BE2C (cell line): ENCODE measurements around the gene EIF3D. TPM values are rescaled to one million over a fixed set of nuclear protein-coding genes. Genes with fewer than 3 reads are reported as not detected.

Source experiments
- DNase-seq: peaks from one replicate; pipeline ENCODE4 v3.0.0-alpha.2; 2020
- H3K27me3 ChIP-seq: fragments of 250-450 bp; sonication (Bioruptor Pico); 2 replicates; pipeline ENCODE4 v1.5.1; 2020; ENCODE audit warnings: mild to moderate bottlenecking
- H3K36me3 ChIP-seq: fragments of 250-450 bp; sonication (Bioruptor Pico); 2 replicates; pipeline ENCODE4 v1.5.1; 2020; ENCODE audit warnings: mild to moderate bottlenecking
- H3K4me1 ChIP-seq: fragments of 250-450 bp; sonication (Bioruptor Pico); 2 replicates; pipeline ENCODE4 v1.5.1; 2020
- H3K4me3 ChIP-seq: 2 replicates; pipeline ENCODE4 v1.5.1; 2011; ENCODE audit warnings: low read depth, low read length
- H3K9me3 ChIP-seq: fragments of 250-450 bp; sonication (Bioruptor Pico); 2 replicates; pipeline ENCODE4 v1.5.1; 2020
- CTCF ChIP-seq: IDR thresholded peaks from 2 replicates; pipeline ENCODE4 v1.5.1; 2012; ENCODE audit warnings: mild to moderate bottlenecking, low read depth, low read length
- polyA plus RNA-seq: library from polyadenylated mRNA; unstranded; fragments of >200 nt; gene quantifications from one replicate; pipeline ENCODE4 v1.2.1, GENCODE V29; 2012; ENCODE audit warnings: low read depth, missing spikeins; ENCODE audit not compliant: insufficient read length, insufficient read depth

EIF3D gene, protein sequence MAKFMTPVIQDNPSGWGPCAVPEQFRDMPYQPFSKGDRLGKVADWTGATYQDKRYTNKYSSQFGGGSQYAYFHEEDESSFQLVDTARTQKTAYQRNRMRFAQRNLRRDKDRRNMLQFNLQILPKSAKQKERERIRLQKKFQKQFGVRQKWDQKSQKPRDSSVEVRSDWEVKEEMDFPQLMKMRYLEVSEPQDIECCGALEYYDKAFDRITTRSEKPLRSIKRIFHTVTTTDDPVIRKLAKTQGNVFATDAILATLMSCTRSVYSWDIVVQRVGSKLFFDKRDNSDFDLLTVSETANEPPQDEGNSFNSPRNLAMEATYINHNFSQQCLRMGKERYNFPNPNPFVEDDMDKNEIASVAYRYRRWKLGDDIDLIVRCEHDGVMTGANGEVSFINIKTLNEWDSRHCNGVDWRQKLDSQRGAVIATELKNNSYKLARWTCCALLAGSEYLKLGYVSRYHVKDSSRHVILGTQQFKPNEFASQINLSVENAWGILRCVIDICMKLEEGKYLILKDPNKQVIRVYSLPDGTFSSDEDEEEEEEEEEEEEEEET
- polyA plus RNA-seq, result 612 TPM

DNA sequence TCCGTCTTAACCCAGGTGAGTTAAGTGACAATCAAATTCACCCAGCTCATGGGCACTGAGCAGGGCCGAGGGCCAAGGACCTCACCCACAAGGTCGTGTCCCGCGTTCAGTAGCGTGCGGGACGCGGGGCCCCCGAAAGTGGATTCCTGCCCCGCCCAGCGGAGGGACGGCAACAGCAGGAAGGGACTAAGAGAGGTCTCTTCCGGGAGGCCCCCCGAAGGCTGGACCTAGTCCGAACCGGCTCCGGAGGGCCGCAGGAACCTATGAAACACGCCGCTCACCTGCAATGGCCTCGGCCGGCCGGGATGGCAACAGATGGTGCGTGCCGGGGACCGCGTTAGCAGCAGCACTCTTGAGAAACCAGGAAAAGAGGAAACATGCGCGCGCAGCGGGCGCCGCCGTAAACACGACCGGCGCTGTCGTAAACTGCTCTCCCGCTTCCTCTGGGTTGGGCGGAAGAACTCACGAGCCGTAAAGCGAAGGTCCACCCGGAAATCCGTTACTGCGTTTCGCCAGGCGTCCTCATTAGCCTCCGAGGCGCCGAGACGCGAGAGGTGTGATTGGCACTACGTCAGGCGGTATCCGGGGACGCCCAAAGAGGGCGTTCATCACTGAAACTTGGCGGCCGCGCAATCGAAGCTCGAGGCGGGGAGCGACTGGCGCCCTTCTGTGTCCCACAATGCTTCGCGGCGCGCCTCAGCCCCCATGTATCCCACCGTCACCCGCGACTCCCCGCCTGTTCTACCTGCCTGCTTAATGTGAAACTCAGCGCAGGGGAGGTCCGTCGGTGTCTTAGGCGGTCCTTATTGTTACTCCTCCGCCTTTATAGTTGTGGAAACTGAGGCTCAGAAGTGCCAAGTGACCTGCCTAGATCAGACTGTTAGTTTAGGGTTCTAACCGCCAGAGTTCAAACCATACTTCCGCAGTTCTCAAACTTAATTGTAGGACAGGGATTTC lies at the start of gene EIF3D:
EIF3D (minus strand) TSS at position 372 of the 957 bp plus-strand sequence. CDS start 3,045 bp downstream, outside the sequence.
- peak; percentile 97 for DNase-seq
- Histone ChIP-seq H3K4me1 (no peaks in the 10 kb centered on the region), H3K36me3 (peaks cover 35% of the 10 kb centered on the region), H3K4me3 (peak within 1 kb of the TSS; percentile 87), H3K27me3 (no peaks in the 10 kb centered on the region), H3K9me3 (no peaks in the 10 kb centered on the region)
- TF ChIP-seq CTCF, result no peak

GRCh38 chr22:36578619-36579018 lies 49.7 kb upstream of the EIF3D start:
- no peaks in the 10 kb centered on the region for H3K4me1 ChIP-seq
- TF ChIP-seq CTCF, result no peak
- no peaks in the 10 kb centered on the region for H3K36me3 ChIP-seq
- no peaks in the 10 kb centered on the region for H3K27me3 ChIP-seq
- no peaks in the 10 kb centered on the region for H3K9me3 ChIP-seq
- H3K4me3 ChIP-seq, result no peak overlapping the region
- no peak for DNase-seq

DNA sequence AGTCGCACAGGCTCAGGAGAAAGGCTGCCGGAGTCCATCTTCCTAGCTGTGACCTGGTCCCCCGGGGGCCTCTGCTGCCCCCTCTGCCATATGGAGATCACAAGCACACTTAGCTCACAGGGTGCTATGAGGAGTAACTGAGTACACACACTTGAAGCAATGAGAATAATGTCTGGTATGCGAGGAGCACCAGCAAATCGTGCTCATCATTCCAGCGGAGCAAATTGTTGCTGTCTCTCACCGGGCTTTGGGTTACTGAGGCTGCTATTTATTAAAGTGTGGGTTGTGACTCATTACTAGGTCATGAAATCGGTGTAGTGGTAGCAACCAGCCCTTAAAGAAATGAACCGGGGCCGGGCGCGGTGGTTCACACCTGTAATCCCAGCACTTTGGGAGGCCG lies 48.1 kb upstream of the EIF3D start:
- no peak for TF ChIP-seq CTCF
- DNase-seq, result no peak
- Histone ChIP-seq H3K9me3 (no peaks in the 10 kb centered on the region), H3K4me3 (no peak overlapping the region), H3K36me3 (no peaks in the 10 kb centered on the region), H3K4me1 (no peaks in the 10 kb centered on the region), H3K27me3 (no peaks in the 10 kb centered on the region)

DNA sequence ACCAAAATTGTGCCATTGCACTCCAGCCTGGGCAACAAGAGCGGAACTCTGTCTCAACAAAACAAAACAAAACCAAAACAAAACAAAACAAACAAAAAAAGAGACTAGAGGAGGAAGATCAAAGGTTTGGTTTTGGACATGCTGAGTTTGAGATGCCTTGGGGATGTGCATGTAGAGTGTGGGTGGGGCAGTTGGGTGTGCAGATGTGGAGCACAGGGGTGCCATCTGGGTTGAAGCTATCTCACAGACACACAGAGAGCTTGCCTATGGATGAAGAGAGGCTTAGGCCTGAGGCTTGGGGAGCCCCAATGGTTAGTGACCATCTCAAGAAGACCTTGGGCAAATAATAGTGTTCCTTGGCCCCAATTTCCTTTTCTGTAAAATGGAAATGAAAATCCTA lies 45.8 kb upstream of the EIF3D start:
- H3K4me3 ChIP-seq, result no peak overlapping the region
- H3K9me3 ChIP-seq, result no peaks in the 10 kb centered on the region
- no peaks in the 10 kb centered on the region for H3K4me1 ChIP-seq
- DNase-seq, result no peak
- no peaks in the 10 kb centered on the region for H3K36me3 ChIP-seq
- no peak for TF ChIP-seq CTCF
- no peaks in the 10 kb centered on the region for H3K27me3 ChIP-seq

DNA sequence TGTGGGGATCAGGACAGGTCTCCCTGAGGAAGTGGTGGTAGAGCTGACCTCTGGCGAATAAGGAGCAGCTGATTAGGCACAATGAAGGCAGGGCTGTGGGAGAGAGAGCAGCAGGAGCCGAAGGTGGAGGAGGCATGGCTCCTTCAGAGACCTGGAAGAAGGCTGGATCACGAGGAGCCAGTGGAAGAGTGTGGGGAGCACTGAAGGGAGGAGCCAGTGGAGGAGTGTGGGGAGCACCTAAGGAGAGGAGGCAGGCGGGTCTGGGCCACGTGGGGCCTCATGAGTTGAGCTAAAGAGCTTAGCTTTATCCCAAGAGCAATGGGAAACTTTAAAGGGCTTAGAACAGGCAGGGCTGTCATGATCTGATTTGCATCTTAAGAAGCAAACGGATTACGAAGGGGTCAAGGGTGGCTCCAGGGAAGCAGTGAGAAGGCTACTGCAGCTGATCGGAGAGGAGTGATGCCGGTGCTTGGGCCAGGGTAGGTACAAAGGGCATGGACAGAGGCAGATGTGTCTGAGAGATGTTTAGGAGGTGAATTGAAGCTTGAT lies 44.9 kb upstream of the EIF3D start:
- no peak for TF ChIP-seq CTCF
- DNase-seq, result no peak
- no peak overlapping the region for H3K4me3 ChIP-seq
- H3K9me3 ChIP-seq, result no peaks in the 10 kb centered on the region
- no peaks in the 10 kb centered on the region for H3K36me3 ChIP-seq
- H3K27me3 ChIP-seq, result no peaks in the 10 kb centered on the region
- H3K4me1 ChIP-seq, result no peaks in the 10 kb centered on the region
